ENCODE data around the gene OXER1.

- TF ChIP-seq EZH2 (IDR thresholded peaks at IDR 0.05; ENCODE audit: insufficient read depth, poor library complexity, severe bottlenecking), result no peak
- no peak for TF ChIP-seq EZH2phosphoT487 (IDR thresholded peaks at IDR 0.05; ENCODE audit: insufficient read depth, low read depth)
These were observed 40.5 kb downstream of the OXER1 start for GRCh38 chr2:42723465-42723864.

Data from GM23248 (cell line).